NCI-H2029 (cell line): ENCODE measurements around the gene YWHAB.

Experiments used
- DNase-seq: peaks from one replicate; lab custom pipeline; 2025; lab: John Stamatoyannopoulos, UW

The YWHAB gene

GRCh38 chr20:44955270-44955669, 69.8 kb downstream of the YWHAB start:
- no peak for DNase-seq

- no peak for DNase-seq
These were observed 70.9 kb downstream of the YWHAB start for GRCh38 chr20:44956410-44956809.
